NCI-H128 (cell line): ENCODE results near the gene VWA2.

ENCODE experiments used
- DNase-seq: peaks from one replicate; lab custom pipeline; 2025; ENCODE audit not compliant: unreplicated experiment; lab: John Stamatoyannopoulos, UW

The VWA2 gene

GRCh38 chr10:114245121-114245791 is 6.2 kb downstream of the VWA2 start:
- no peak for DNase-seq

- no peak for DNase-seq
Measured at GRCh38 chr10:114246679-114247305, 7.7 kb downstream of the VWA2 start.

- DNase-seq: no peak
Measured at GRCh38 chr10:114250236-114250635, 11.2 kb downstream of the VWA2 start.

GRCh38 chr10:114250716-114251115 is 11.7 kb downstream of the VWA2 start:
- DNase-seq: no peak

GRCh38 chr10:114252092-114252491 is 13.0 kb downstream of the VWA2 start:
- no peak for DNase-seq

- DNase-seq: no peak
Measured at GRCh38 chr10:114252883-114253282, 13.8 kb downstream of the VWA2 start.

GRCh38 chr10:114255227-114255626 is 16.2 kb downstream of the VWA2 start:
- no peak for DNase-seq

GRCh38 chr10:114256008-114256765 is 17.1 kb downstream of the VWA2 start:
- DNase-seq: no peak

GRCh38 chr10:114256822-114257221 is 17.8 kb downstream of the VWA2 start:
- no peak for DNase-seq

GRCh38 chr10:114257498-114257897 is 18.4 kb downstream of the VWA2 start:
- no peak for DNase-seq

GRCh38 chr10:114258274-114258840 is 19.3 kb downstream of the VWA2 start:
- no peak for DNase-seq

- no peak for DNase-seq
Measured at GRCh38 chr10:114259824-114260223, 20.8 kb downstream of the VWA2 start.

- DNase-seq: no peak
Measured at GRCh38 chr10:114260366-114260765, 21.3 kb downstream of the VWA2 start.

GRCh38 chr10:114261076-114261475 is 22.0 kb downstream of the VWA2 start:
- no peak for DNase-seq

GRCh38 chr10:114262496-114262895 is 23.4 kb downstream of the VWA2 start:
- no peak for DNase-seq

- DNase-seq: no peak
Measured at GRCh38 chr10:114265392-114266053, 26.5 kb downstream of the VWA2 start.

- DNase-seq: no peak
Measured at GRCh38 chr10:114266521-114266920, 27.5 kb downstream of the VWA2 start.

- DNase-seq: no peak
Measured at GRCh38 chr10:114271075-114271778, 32.2 kb downstream of the VWA2 start.

- no peak for DNase-seq
Measured at GRCh38 chr10:114271779-114272167, 32.7 kb downstream of the VWA2 start.

- no peak for DNase-seq
Measured at GRCh38 chr10:114272696-114273095, 33.6 kb downstream of the VWA2 start.

GRCh38 chr10:114273910-114274309 is 34.9 kb downstream of the VWA2 start:
- no peak for DNase-seq
